Colon (tissue), 2 donors: ENCODE data around the gene DIABLO.
"Not testable (repeated sequence)": the region's sequence is repeated elsewhere in the genome, so short reads cannot be mapped to it uniquely, and the experiment has no call there.

Source experiments
- FAIRE-seq: peaks from 2 replicates; lab custom pipeline; 2012; peaks lifted over from hg19 to GRCh38; lab: Jason Lieb, UNC
- donor health status: control.
- donor health status: control.

DIABLO gene

GRCh38 chr12:122189626-122190475 is 36.0 kb downstream of the DIABLO start:
- FAIRE-seq: no peak

DNA sequence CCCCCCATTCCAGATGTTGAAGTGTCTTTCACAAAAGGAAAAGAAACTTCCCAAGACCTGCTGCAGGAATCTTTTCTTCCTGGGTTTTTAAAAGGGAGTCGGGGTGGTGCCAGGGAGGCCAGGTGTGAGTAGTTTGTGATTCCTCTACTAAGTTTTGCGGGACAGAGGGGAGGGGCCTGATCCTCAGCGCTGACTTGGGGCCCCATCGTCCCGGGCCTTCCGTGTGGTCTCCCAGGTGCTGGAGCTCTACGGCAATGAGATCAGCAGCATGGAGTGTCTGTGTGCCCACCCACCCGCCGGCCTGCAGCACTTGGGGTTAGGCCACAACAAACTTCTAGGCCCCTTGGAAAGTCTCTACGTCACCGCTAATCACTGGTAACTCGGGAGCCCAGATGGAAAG is 38.4 kb downstream of the DIABLO start:
- no peak for FAIRE-seq

DNA sequence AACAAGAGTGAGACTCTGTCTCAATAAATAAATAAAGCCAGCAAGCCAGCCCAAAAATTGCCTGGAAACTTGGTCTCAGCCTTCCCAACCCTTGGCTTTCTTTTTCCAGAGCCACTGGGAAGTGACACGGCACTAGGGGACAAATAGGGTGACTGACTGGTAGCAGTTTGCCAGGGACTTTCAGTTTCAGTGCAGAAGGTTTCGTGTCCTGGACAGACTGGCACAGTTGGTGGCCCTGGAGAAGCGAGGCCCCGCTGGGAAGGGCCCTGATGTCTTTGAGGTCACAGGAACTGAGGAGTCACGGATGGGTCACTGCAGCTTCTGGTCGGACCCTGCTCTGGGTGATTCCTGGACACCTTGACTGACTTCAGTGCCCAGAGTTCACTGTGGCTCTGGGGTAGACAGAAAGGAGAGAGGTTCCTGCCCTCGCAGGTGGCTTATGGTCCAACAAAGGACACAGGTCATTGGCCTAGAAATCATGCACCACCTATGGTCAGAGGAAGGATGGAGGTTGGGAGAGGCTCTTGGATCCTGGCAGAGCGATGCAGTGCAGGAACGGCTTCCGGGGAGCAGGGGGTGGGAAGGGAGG is 40.3 kb downstream of the DIABLO start:
- FAIRE-seq: no peak

GRCh38 chr12:122185079-122185478 is 40.8 kb downstream of the DIABLO start:
- no peak for FAIRE-seq

DNA sequence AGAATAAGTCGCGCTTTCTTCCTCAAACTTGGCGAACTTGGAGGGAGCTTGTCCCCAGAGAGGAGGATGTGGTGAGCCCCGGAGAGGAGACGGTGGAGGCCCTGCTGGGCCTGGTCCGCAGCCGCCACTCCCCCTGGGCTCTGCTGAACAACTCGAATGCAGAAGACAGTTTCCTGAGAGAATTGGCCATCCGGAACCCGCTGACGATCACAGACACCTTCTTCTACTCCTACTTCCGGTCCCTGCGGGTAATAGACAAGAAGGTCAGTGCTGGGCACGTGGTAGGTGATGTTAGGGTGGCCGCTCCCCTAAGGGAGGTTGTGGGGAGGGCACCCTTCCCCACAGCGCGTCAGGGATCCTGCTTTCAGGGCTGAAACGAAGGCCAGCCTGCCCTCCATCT is 41.3 kb downstream of the DIABLO start:
- FAIRE-seq: no peak

- no peak for FAIRE-seq
Observed at GRCh38 chr12:122183588-122183940, 42.3 kb downstream of the DIABLO start.

DNA sequence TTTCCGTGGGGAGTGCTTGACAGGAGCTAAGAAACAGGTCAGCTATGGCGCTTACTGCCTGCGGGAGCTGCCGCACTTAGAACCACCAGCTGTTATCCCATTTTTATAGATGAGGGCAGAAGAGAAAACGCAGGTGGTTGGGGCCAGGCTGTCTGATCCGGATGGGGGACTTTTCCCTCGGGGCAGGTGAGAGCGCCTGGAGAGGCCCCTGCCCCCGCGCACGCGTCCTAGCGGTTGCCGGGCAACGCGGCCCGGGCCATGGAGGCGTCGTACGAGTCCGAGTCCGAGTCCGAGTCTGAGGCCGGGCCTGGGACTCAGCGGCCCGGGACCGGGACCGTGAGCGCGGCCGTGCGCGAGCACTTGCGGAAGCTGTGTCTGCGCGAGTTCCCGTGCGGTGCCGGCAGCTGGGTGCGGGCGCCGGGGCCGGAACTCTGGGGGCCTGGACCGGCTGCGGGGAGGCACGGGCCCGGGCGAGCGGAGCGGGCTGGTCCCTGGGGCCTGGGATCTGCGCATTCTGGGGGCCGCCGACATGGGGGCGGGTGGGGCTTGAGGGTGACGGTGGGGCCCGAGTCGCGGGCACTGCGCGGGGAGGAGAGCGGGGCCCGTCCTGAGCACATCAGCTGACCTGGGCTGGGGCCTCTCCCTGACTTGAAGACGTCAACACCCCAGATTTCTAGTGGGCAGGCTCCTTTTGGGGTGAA is 42.8 kb downstream of the DIABLO start, which contains the start of gene LRRC43:
Gene LRRC43 (plus strand): TSS at position 237 of the 701 bp plus-strand sequence. CDS start 22 bp downstream, at position 259.
- FAIRE-seq: no peak

DNA sequence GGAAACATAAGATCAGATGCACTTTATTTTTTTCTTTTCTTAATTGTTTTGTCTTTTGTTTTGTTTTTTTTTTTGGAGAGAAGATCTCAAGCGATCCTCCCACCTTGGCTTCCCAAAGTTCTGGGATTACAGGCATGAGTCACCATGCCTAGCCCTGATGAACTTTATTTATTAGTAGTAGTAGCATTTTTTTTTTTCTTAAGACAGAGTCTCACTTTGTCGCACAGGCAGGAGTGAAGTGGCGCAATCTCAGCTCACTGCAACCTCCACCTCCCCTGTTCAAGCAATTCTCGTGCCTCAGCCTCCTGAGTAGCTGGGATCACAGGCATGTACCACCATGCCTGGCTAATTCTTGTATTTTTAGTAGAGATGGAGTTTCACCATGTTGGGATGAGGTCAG is 49.4 kb downstream of the DIABLO start:
- not testable (repeated sequence) for FAIRE-seq

- FAIRE-seq: no peak
Observed at GRCh38 chr12:122174155-122174845, 51.6 kb downstream of the DIABLO start, which contains the start of gene IL31. Gene IL31 (minus strand): TSS chr12:122174221. CDS start chr12:122174172, 49 bp downstream.

DNA sequence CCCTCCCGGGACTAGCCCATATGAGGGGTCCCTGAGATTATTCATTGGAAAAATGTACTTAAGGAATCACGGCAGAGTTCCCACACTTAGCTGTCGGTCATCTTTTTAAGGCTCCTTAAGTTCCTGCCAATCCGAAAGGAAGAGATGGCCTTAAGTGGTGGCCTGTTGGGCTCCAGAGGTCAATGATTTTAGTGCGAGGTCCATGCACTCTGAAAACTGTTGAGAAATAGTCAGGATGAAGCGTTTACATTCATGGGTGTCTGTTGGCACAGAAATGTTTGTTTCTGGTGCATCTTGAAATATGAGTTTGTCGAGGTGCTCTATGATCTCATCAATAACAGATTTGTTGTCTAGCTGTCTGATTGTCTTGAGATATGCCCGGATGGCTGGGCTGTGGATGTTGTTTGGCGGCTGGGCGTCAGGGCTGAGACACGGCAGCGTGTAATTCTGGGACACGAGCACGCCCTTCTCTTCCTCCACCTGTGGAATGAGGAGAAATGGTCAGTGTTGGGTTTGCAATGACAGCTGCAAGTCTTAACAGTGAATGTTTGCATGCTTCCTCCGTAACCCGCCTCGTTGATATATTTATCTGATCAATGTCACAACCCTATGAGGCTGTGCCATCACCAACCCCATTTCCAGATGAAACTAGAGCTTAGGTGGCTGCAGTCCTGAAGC is 53.5 kb downstream of the DIABLO start:
- FAIRE-seq: no peak

GRCh38 chr12:122171399-122171798 is 54.5 kb downstream of the DIABLO start:
- FAIRE-seq: no peak

GRCh38 chr12:122168492-122168891 is 57.4 kb downstream of the DIABLO start:
- FAIRE-seq: no peak

- no peak for FAIRE-seq
Observed at GRCh38 chr12:122167356-122167925, 58.4 kb downstream of the DIABLO start.

DNA sequence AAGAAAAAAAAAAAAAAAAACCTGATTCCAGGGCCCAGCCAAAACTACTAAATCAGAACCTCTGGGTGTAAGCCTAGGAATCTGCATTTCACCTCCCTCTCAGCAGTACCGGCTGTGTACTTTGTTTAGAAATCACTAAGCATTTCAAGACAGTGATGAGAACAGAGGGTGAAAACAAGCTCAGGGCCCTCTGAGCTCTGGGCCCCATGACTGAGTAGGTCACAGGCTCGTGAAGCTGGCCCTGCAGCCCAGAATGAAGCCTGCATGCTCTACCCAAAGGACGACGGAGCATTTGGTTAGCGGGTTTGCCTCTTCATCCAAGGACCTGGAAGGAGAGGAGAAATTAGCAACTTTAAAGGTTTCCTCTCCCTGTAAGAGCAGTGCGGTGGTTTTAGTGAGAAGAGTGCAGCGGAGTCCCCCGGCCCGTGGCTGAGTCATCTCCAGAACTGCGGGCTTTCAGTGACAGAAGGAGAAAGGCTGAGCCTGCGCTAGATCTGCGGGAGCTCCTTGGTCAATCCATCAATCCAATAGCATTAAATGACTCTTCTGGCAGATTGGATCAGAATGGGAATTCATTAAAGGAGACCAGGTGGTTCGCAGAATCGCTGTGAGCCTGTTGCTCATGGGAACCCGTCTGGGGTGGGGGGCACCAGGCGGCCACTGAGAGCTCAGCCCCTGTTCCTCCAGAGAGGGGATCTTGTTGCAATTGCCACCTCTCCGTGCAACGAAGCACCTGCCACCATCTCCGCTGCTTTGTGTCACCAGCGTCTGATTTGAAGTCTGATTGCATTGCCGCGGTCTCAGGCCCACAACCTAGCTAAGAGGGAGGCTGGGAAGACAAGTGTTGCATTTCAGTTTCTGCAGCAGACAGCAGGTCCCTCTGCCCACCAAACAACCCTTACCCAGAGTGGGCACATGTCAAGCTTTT is 59.2 kb downstream of the DIABLO start:
- FAIRE-seq: no peak

DNA sequence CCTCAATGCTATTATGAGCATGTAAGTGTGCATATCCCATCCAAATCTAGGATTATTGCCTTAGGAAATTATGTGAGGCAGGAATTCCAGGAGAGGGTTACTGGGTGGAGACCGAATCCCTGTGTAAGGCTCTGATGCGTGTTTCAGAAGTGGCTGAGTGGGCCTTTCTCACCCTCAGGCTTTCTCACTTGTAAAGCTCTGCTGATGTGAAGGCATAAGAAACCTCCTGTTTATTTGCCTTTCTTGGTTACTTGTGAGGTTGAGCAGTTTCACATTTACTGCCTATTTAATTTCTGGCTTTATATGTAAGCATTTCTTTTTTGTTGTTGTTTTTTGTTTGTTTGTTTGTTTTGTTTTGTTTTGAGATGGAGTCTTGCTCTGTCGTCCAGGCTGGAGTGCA is 62.9 kb downstream of the DIABLO start:
- no peak for FAIRE-seq

GRCh38 chr12:122161682-122162081 is 64.2 kb downstream of the DIABLO start:
- no peak for FAIRE-seq

GRCh38 chr12:122160761-122161160 is 65.1 kb downstream of the DIABLO start:
- no peak for FAIRE-seq

DNA sequence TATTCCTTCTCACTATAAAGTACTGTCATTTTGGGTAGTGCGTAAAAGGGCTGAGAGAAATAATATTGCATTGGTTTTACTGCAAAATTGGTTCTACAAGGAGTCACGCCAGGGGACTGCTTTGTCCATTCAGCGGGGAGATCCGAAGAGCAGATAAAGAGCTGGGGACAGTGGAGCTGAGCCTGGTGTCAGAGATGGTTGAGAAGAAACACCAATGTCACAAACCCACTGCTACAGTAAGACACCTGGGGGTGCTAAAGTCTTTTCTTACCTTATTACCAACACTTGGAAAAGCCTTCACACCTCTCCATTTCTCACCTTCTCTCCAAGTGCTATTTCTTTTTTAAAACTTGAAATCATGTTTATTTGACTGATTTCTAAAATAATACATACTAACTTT is 66.0 kb downstream of the DIABLO start:
- FAIRE-seq: no peak

GRCh38 chr12:122158700-122159285 is 67.1 kb downstream of the DIABLO start:
- no peak for FAIRE-seq
